Measurements from ENCODE around the gene SLC44A1.
A peak's percentile ranks its signal among the peaks of the same experiment; 100 is the strongest.

GRCh38 chr9:105244003-105244733 is at the start of gene SLC44A1:
- TF ChIP-seq POLR2A (IDR thresholded peaks at IDR 0.05), result peak; percentile 93 to 95
- no peak for TF ChIP-seq CTCF (IDR thresholded peaks at IDR 0.05)

Measured in adrenal gland (tissue), 5 donors.